Measurements from ENCODE around the gene ZNF438. TPM values are rescaled to one million over a fixed set of nuclear protein-coding genes. Genes with fewer than 3 reads are reported as not detected.

Gene ZNF438
- total RNA-seq, 1 experiment from 2014 or later: 4.3 TPM

GRCh38 chr10:30873411-30873810 lies 158.3 kb downstream of the ZNF438 start:
- CTCF ChIA-PET: no interaction called here
- Mint-ChIP-seq H3K27me3 (ENCODE audit: unreplicated experiment) (no peaks in the 10 kb centered on the region), H3K9me3 (ENCODE audit: low read depth, unreplicated experiment) (no peaks in the 10 kb centered on the region), H3K4me1 (ENCODE audit: low read depth, unreplicated experiment) (no peaks in the 10 kb centered on the region), H3K27ac (ENCODE audit: unreplicated experiment) (no peak overlapping the region), H3K4me3 (ENCODE audit: low read depth, unreplicated experiment) (no peak overlapping the region), H3K36me3 (ENCODE audit: insufficient read depth, unreplicated experiment) (no peaks in the 10 kb centered on the region)
- DNase-seq: no peak
- BruUV-seq (replicated peaks): no TSS peak
- intact Hi-C loops (cut with micrococcal nuclease; ENCODE audit: unreplicated experiment): no loop called here
- TF ChIP-seq CTCF (IDR thresholded peaks at IDR 0.05; ENCODE audit: unreplicated experiment): no peak

GRCh38 chr10:30870896-30871295 lies 160.8 kb downstream of the ZNF438 start:
- TF ChIP-seq CTCF (IDR thresholded peaks at IDR 0.05; ENCODE audit: unreplicated experiment): no peak
- H3K4me1 Mint-ChIP-seq (ENCODE audit: low read depth, unreplicated experiment): no peaks in the 10 kb centered on the region
- no peaks in the 10 kb centered on the region for H3K9me3 Mint-ChIP-seq (ENCODE audit: low read depth, unreplicated experiment)
- no peaks in the 10 kb centered on the region for H3K36me3 Mint-ChIP-seq (ENCODE audit: insufficient read depth, unreplicated experiment)
- CTCF ChIA-PET: no interaction called here
- no peak overlapping the region for H3K27ac Mint-ChIP-seq (ENCODE audit: unreplicated experiment)
- no peak overlapping the region for H3K4me3 Mint-ChIP-seq (ENCODE audit: low read depth, unreplicated experiment)
- no peak for DNase-seq
- intact Hi-C loops (cut with micrococcal nuclease; ENCODE audit: unreplicated experiment): no loop called here
- no peaks in the 10 kb centered on the region for H3K27me3 Mint-ChIP-seq (ENCODE audit: unreplicated experiment)
- no TSS peak for BruUV-seq (replicated peaks)

DNA sequence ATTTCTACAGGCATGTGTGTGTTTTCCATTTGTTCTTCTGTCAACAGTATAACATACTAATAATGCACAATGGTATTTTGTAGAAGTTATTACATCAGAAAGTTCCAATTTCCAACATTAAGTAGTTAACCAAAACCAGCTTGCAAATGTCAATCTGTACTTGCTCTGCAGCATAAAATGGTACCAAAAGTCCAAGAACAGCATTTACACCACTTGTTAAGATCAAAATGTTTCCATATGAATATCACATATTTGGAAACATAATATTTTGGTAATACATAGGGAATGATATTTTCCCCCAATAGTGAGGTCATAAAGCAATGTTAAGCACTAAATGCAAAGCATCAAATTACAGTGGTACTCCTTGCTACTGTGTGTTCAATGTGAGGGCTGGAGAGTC lies 162.1 kb downstream of the ZNF438 start:
- DNase-seq: no peak
- CTCF ChIA-PET: no interaction called here
- H3K4me3 Mint-ChIP-seq (ENCODE audit: low read depth, unreplicated experiment): no peak overlapping the region
- H3K4me1 Mint-ChIP-seq (ENCODE audit: low read depth, unreplicated experiment): no peaks in the 10 kb centered on the region
- no TSS peak for BruUV-seq (replicated peaks)
- intact Hi-C loops (cut with micrococcal nuclease; ENCODE audit: unreplicated experiment): no loop called here
- TF ChIP-seq CTCF (IDR thresholded peaks at IDR 0.05; ENCODE audit: unreplicated experiment): no peak
- H3K9me3 Mint-ChIP-seq (ENCODE audit: low read depth, unreplicated experiment): no peaks in the 10 kb centered on the region
- H3K27ac Mint-ChIP-seq (ENCODE audit: unreplicated experiment): no peak overlapping the region
- no peaks in the 10 kb centered on the region for H3K36me3 Mint-ChIP-seq (ENCODE audit: insufficient read depth, unreplicated experiment)
- H3K27me3 Mint-ChIP-seq (ENCODE audit: unreplicated experiment): no peaks in the 10 kb centered on the region

- Mint-ChIP-seq H3K9me3 (ENCODE audit: low read depth, unreplicated experiment) (no peaks in the 10 kb centered on the region), H3K4me1 (ENCODE audit: low read depth, unreplicated experiment) (no peaks in the 10 kb centered on the region), H3K36me3 (ENCODE audit: insufficient read depth, unreplicated experiment) (no peaks in the 10 kb centered on the region), H3K27me3 (ENCODE audit: unreplicated experiment) (no peaks in the 10 kb centered on the region), H3K27ac (ENCODE audit: unreplicated experiment) (no peak overlapping the region), H3K4me3 (ENCODE audit: low read depth, unreplicated experiment) (no peak overlapping the region)
- intact Hi-C loops (cut with micrococcal nuclease; ENCODE audit: unreplicated experiment): no loop called here
- CTCF ChIA-PET: no interaction called here
- TF ChIP-seq CTCF (IDR thresholded peaks at IDR 0.05; ENCODE audit: unreplicated experiment): no peak
- no TSS peak for BruUV-seq (replicated peaks)
- DNase-seq: no peak
Measured at GRCh38 chr10:30868611-30869010, 163.1 kb downstream of the ZNF438 start.

DNA sequence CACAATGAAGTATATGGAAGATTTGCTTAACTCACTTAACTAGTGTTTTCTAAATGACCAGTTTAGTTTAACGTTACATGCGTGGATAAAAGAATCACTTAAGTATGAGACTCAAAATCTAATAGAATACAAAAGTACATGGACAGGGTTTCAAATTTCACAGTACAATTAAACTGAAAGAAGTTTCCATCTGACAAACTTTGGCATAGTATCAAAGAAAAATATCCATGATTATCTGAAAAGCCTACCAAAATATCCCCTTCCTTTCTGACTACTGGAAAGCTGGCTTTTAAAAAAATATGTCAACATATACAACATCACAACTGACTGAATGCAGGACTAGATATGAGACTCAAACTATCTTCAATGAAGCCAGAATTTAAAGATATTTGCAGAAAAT lies 164.8 kb downstream of the ZNF438 start:
- Mint-ChIP-seq H3K27me3 (ENCODE audit: unreplicated experiment) (no peaks in the 10 kb centered on the region), H3K27ac (ENCODE audit: unreplicated experiment) (no peak overlapping the region), H3K9me3 (ENCODE audit: low read depth, unreplicated experiment) (no peaks in the 10 kb centered on the region), H3K36me3 (ENCODE audit: insufficient read depth, unreplicated experiment) (no peaks in the 10 kb centered on the region), H3K4me3 (ENCODE audit: low read depth, unreplicated experiment) (no peak overlapping the region), H3K4me1 (ENCODE audit: low read depth, unreplicated experiment) (no peaks in the 10 kb centered on the region)
- intact Hi-C loops (cut with micrococcal nuclease; ENCODE audit: unreplicated experiment): no loop called here
- CTCF ChIA-PET: no interaction called here
- DNase-seq: no peak
- no peak for TF ChIP-seq CTCF (IDR thresholded peaks at IDR 0.05; ENCODE audit: unreplicated experiment)
- BruUV-seq (replicated peaks): no TSS peak
